PC-3 (cell line): ENCODE results near the gene PHEX. TPM values are rescaled to one million over a fixed set of nuclear protein-coding genes. Genes with fewer than 3 reads are reported as not detected.

Source experiments
- ATAC-seq: fragments of 200-7000 bp; cut with Tn5 transposase; 2 replicates; pipeline ENCODE4 v1.9.1; 2020; ENCODE audit warnings: mild to moderate bottlenecking, moderate library complexity
- BruUV-seq: library from RNA; stranded (reverse); fragments of 400-500 nt; replicated peaks from 2 replicates; lab custom pipeline; 2021; lab: Mats Ljungman, UMichigan
- CTCF ChIA-PET: fragments of 300-600 bp; sonication (Branson Sonifier 250); formaldehyde crosslinking; loops from one replicate; lab custom pipeline; 2022; ENCODE audit warnings: antibody characterized with exemption; lab: Charles Lee
- POLR2A ChIA-PET: fragments of 300-600 bp; sonication (Branson Sonifier 250); formaldehyde crosslinking; loops from one replicate; lab custom pipeline; 2022; ENCODE audit warnings: antibody characterized with exemption; ENCODE audit not compliant: unreplicated experiment; lab: Charles Lee
- DNase-seq: peaks from one replicate; pipeline ENCODE4 v3.0.0-alpha.2; 2015
- H2AFZ ChIP-seq: fragments of 300-600 bp; sonication (generic); 2 replicates; pipeline ENCODE4 v1.6.0; 2016; ENCODE audit warnings: antibody characterized with exemption, low read length
- H3F3A ChIP-seq: fragments of 300-600 bp; sonication (generic); one replicate; pipeline ENCODE4 v1.6.0; 2017; ENCODE audit warnings: antibody characterized with exemption, low read length, control low read depth, mild to moderate bottlenecking; ENCODE audit not compliant: unreplicated experiment
- H3K27ac ChIP-seq: fragments of 300-600 bp; sonication (generic); 2 replicates; pipeline ENCODE4 v1.5.1; 2016; ENCODE audit warnings: mild to moderate bottlenecking, low read length
- H3K27me3 ChIP-seq: fragments of 300-600 bp; sonication (generic); 2 replicates; pipeline ENCODE4 v1.6.1; 2016; ENCODE audit warnings: low read length, mixed read lengths
- H3K36me3 ChIP-seq: fragments of 300-600 bp; sonication (generic); 2 replicates; pipeline ENCODE4 v1.6.1; 2016; ENCODE audit warnings: low read depth, mixed run types, low read length, mixed read lengths
- H3K4me1 ChIP-seq: fragments of 300-600 bp; sonication (generic); 2 replicates; pipeline ENCODE4 v1.5.1; 2016; ENCODE audit warnings: low read length; ENCODE audit not compliant: insufficient read depth
- H3K4me2 ChIP-seq: fragments of 300-600 bp; sonication (generic); 2 replicates; pipeline ENCODE4 v1.6.0; 2016; ENCODE audit warnings: low read length
- H3K4me3 ChIP-seq: fragments of 300-600 bp; sonication (generic); 2 replicates; pipeline ENCODE4 v1.5.1; 2016; ENCODE audit warnings: mild to moderate bottlenecking, low read length, mixed read lengths
- H3K79me2 ChIP-seq: fragments of 300-600 bp; sonication (generic); 2 replicates; pipeline ENCODE4 v1.6.1; 2017; ENCODE audit warnings: low read length, mixed read lengths
- H3K9ac ChIP-seq: fragments of 300-600 bp; sonication (generic); 2 replicates; pipeline ENCODE4 v1.6.0; 2016; ENCODE audit warnings: mild to moderate bottlenecking, low read length
- H3K9me2 ChIP-seq: fragments of 300-600 bp; sonication (generic); replicated peaks from 2 replicates; pipeline ENCODE4 v1.6.1; 2016; ENCODE audit warnings: mixed run types, low read length, mixed read lengths
- H3K9me3 ChIP-seq: fragments of 300-600 bp; sonication (generic); 2 replicates; pipeline ENCODE4 v1.6.1; 2016; ENCODE audit warnings: low read length, mixed read lengths
- H4K20me1 ChIP-seq: fragments of 300-600 bp; sonication (generic); 2 replicates; pipeline ENCODE4 v1.6.1; 2016; ENCODE audit warnings: low read length, mixed read lengths
- EZH2 ChIP-seq: fragments of 300-600 bp; sonication (generic); IDR thresholded peaks from one replicate; pipeline ENCODE4 v1.6.1; 2017; ENCODE audit warnings: antibody characterized with exemption, mild to moderate bottlenecking, low read length; ENCODE audit not compliant: unreplicated experiment
- EZH2phosphoT487 ChIP-seq: fragments of 300-600 bp; sonication (generic); IDR thresholded peaks from 2 replicates; pipeline ENCODE4 v1.6.1; 2018; ENCODE audit warnings: mild to moderate bottlenecking, antibody characterized with exemption, low read length, borderline replicate concordance
- intact Hi-C: fragments of 100-400 bp; cut with micrococcal nuclease; formaldehyde crosslinking; loops from 2 replicates; pipeline ENCODE4 v1.9.0; 2023
- total RNA-seq: library from RNA; depleted of rRNA; stranded (reverse); fragments of >200 nt; gene quantifications from 2 replicates; pipeline ENCODE4 v1.2.3, GENCODE V29; 2014
- TF ChIP-seq, protein P1 (sequence below): fragments of 300-600 bp; sonication (generic); conservative IDR thresholded peaks from 2 replicates; pipeline ENCODE4 v1.5.1; 2017; ENCODE audit warnings: antibody characterized with exemption, low read depth, mild to moderate bottlenecking, low read length

The PHEX gene
- total RNA-seq, 1 experiment from 2014 or later = 0.62 TPM

DNA sequence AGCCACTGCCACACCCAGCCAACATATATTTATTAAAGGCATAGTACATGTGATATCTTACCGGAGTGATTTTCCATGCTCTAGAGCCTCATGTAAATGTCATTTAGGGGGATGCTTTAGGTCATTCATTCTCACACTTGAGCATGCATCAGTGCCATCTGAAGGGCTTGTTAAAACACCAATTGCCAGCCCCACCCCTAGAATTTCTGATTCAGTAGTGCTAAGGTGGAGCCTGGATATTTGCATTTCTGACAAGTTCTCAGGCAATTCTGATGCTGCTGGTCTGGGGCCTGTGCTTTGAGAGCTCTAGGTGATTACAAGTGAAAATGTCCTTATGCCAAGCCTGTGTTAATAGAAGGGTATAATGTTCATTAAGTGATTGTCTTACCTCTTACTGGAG lies 107.7 kb downstream of the PHEX start:
- no peaks in the 10 kb centered on the region for H3K9me3 ChIP-seq
- no peak overlapping the region for H3K4me2 ChIP-seq
- H2AFZ ChIP-seq = no peak overlapping the region
- H3K4me3 ChIP-seq = no peak overlapping the region
- ChIA-PET POLR2A (no interaction called here), CTCF (no interaction called here)
- TF ChIP-seq EZH2phosphoT487 = no peak
- TF ChIP-seq, protein P1, sequence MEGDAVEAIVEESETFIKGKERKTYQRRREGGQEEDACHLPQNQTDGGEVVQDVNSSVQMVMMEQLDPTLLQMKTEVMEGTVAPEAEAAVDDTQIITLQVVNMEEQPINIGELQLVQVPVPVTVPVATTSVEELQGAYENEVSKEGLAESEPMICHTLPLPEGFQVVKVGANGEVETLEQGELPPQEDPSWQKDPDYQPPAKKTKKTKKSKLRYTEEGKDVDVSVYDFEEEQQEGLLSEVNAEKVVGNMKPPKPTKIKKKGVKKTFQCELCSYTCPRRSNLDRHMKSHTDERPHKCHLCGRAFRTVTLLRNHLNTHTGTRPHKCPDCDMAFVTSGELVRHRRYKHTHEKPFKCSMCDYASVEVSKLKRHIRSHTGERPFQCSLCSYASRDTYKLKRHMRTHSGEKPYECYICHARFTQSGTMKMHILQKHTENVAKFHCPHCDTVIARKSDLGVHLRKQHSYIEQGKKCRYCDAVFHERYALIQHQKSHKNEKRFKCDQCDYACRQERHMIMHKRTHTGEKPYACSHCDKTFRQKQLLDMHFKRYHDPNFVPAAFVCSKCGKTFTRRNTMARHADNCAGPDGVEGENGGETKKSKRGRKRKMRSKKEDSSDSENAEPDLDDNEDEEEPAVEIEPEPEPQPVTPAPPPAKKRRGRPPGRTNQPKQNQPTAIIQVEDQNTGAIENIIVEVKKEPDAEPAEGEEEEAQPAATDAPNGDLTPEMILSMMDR = no peak
- no peak for TF ChIP-seq EZH2
- no peaks in the 10 kb centered on the region for H3K36me3 ChIP-seq
- H3K27me3 ChIP-seq = no peaks in the 10 kb centered on the region
- no peaks in the 10 kb centered on the region for H3K79me2 ChIP-seq
- H3K4me1 ChIP-seq = peaks cover 21% of the 10 kb centered on the region
- BruUV-seq = no TSS peak
- H3F3A ChIP-seq = no peaks in the 10 kb centered on the region
- H3K27ac ChIP-seq = no peak overlapping the region
- H4K20me1 ChIP-seq = no peaks in the 10 kb centered on the region
- ATAC-seq (no peak), DNase-seq (no peak)
- no peaks in the 10 kb centered on the region for H3K9me2 ChIP-seq
- no peak overlapping the region for H3K9ac ChIP-seq
- intact Hi-C loops = loop anchor here (5.0 to 10.0 kb wide), 3 partner anchors 162 to 1412 kb away; no protein-coding TSS in a partner anchor

DNA sequence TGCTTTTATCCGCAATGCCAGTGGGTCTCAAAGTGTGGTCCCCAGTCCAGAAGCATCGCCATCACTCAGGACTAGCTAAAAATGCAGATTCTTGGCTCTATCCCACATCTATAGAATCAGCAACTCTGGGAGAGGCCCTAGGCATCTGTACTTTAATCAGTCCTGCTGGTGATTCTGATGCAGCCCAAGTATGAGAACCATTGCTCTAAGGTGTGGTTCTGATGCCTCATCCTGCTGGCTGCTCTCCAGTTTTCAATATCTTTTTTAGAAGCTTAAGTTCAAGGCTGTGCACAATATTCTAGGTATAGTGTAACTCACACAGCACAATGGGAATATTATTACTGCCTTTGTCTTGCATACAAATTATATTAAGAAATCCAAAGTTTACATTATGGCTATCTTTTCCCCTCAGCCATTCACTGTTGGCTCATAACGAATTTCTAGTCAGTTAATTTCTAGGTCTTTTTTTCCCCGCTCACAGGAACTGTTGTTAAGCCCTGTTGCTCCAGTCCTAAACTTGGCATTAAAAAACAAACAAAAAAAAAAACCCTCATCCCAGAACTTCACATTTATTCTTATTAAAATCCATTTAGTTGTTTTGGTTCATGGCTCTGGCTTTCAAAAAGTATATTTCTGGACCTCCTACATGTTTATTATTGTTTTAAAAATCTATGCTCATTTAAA lies 109.1 kb downstream of the PHEX start:
- BruUV-seq = no TSS peak

DNA sequence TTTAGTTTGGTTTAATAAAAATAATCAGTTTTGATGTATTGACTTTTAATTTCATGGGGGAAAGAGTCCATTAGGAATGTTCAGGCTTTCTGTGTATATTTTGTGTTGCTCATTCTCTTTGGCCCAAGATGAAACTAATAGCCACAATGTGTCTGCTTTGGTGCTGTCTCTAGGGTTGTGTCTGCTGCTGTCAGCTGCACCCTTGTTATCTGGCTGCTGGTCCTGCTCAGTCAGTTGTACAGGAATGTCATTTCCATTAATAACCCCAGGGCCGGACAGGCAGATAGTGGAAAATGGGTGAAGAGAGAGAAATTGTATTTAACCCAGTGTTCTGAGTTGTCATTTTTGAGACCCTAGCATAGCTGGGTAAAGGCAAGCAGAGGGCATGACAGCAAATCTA lies 115.1 kb downstream of the PHEX start:
- Histone ChIP-seq H2AFZ (no peak overlapping the region), H3K9me2 (no peaks in the 10 kb centered on the region), H3K79me2 (no peaks in the 10 kb centered on the region), H3F3A (no peaks in the 10 kb centered on the region), H3K4me3 (no peak overlapping the region), H3K36me3 (no peaks in the 10 kb centered on the region), H3K4me1 (no peaks in the 10 kb centered on the region), H4K20me1 (no peaks in the 10 kb centered on the region), H3K27ac (no peak overlapping the region), H3K27me3 (no peaks in the 10 kb centered on the region), H3K9ac (no peak overlapping the region), H3K9me3 (no peaks in the 10 kb centered on the region), H3K4me2 (no peak overlapping the region)
- ATAC-seq (no peak), DNase-seq (no peak)
- ChIA-PET CTCF (no interaction called here), POLR2A (no interaction called here)
- intact Hi-C loops = no loop called here
- TF ChIP-seq, protein P1 = no peak
- no peak for TF ChIP-seq EZH2
- TF ChIP-seq EZH2phosphoT487 = no peak
- no TSS peak for BruUV-seq

More for the DNA sequence above, 109.1 kb downstream of the PHEX start:
- peak; percentile 42 for DNase-seq
- no peaks in the 10 kb centered on the region for H3K9me2 ChIP-seq
- no peaks in the 10 kb centered on the region for H3K79me2 ChIP-seq
- TF ChIP-seq EZH2phosphoT487 (no peak), EZH2 (no peak)
- TF ChIP-seq, protein P1 = no peak
- H3K36me3 ChIP-seq = no peaks in the 10 kb centered on the region
- no peaks in the 10 kb centered on the region for H3F3A ChIP-seq
- H3K9ac ChIP-seq = no peak overlapping the region
- no peak overlapping the region for H3K4me3 ChIP-seq
- ChIA-PET POLR2A (no interaction called here), CTCF (no interaction called here)
- H3K27ac ChIP-seq = no peak overlapping the region
- no peaks in the 10 kb centered on the region for H3K27me3 ChIP-seq
- no peaks in the 10 kb centered on the region for H4K20me1 ChIP-seq
- ATAC-seq = no peak
- intact Hi-C loops = no loop called here
- no peak overlapping the region for H2AFZ ChIP-seq
- no peak overlapping the region for H3K4me2 ChIP-seq
- H3K4me1 ChIP-seq = peaks cover 10% of the 10 kb centered on the region
- no peaks in the 10 kb centered on the region for H3K9me3 ChIP-seq
